Heart left ventricle (tissue), 16 donors: Measurements from ENCODE around the gene KSR2. TPM values are rescaled to one million over a fixed set of nuclear protein-coding genes. Genes with fewer than 3 reads are reported as not detected.

Experiments used
- ATAC-seq, 4 donors: fragments of 200-7000 bp; cut with Tn5 transposase; one replicate each; pipeline ENCODE4 v1.9.1; 2020 to 2022; ENCODE audit warnings: moderate library complexity in 4 of 4, mild to moderate bottlenecking in 3 of 4, moderate number of reproducible peaks in 1 of 4
- DNase-seq, 5 donors: peaks; one replicate each; pipeline ENCODE4 v3.0.0-alpha.2; 2020
- H3K27ac ChIP-seq, 12 donors: fragments of 200-600 bp; sonication (generic) in 4 of 12; one replicate each; pipeline versions ENCODE4 v1.5.0 to v1.8.0; 2016 to 2022; ENCODE audit warnings: mild to moderate bottlenecking in 2 of 12
- H3K27me3 ChIP-seq, 9 donors: fragments of 200-600 bp; sonication (generic) in 2 of 9; one replicate each; pipeline versions ENCODE4 v1.5.1 to v1.8.0; 2016 to 2022; ENCODE audit warnings: mild to moderate bottlenecking in 3 of 9
- H3K36me3 ChIP-seq, 9 donors: fragments of 200-600 bp; sonication (generic) in 2 of 9; one replicate each; pipeline versions ENCODE4 v1.5.0 to v1.8.0; 2018 to 2022; ENCODE audit warnings: mild to moderate bottlenecking in 2 of 9
- H3K4me1 ChIP-seq, 12 donors: fragments of 200-600 bp; sonication (generic) in 4 of 12; one replicate each; pipeline versions ENCODE4 v1.5.0 to v1.8.0; 2016 to 2022; ENCODE audit warnings: mild to moderate bottlenecking in 3 of 12
- H3K4me3 ChIP-seq, 12 donors: fragments of 200-600 bp; sonication (generic) in 4 of 12; one replicate each; pipeline versions ENCODE4 v1.5.0 to v1.8.0; 2017 to 2022; ENCODE audit warnings: mild to moderate bottlenecking in 9 of 12, moderate library complexity in 4 of 12
- H3K9me3 ChIP-seq, 12 donors: fragments of 200-600 bp; sonication (generic) in 4 of 12; one replicate each; pipeline versions ENCODE4 v1.5.0 to v1.8.0; 2016 to 2022; ENCODE audit warnings: mild to moderate bottlenecking in 1 of 12
- CTCF ChIP-seq, 12 donors: fragments of 200-600 bp; sonication (generic) in 4 of 12; IDR thresholded peaks; one replicate each; pipeline versions ENCODE4 v1.5.0 to v1.8.0; 2018 to 2022; ENCODE audit warnings: antibody characterized with exemption in 12 of 12, mild to moderate bottlenecking in 5 of 12
- POLR2A ChIP-seq, 2 donors: fragments of 450-650 bp; IDR thresholded peaks; one replicate each; pipeline ENCODE4 v1.6.1; 2017; ENCODE audit warnings: antibody characterized with exemption in 2 of 2, mild to moderate bottlenecking in 2 of 2, moderate library complexity in 2 of 2
- WGBS, 4 donors: extraction: QIAGEN DNeasy Blood & Tissue Kit in 2 of 4; methylation state at CpG; one replicate each; pipeline versions ENCODE4 v1.1.5 to v1.1.7; 2013 to 2018; 5-methylcytosine and 5-hydroxymethylcytosine counted together
- intact Hi-C, 10 donors: fragments of 100-400 bp; cut with DNase I; formaldehyde crosslinking; loops; one replicate each; pipeline versions ENCODE4 v1.11.1 to v1.14.2; 2022
- polyA plus RNA-seq, 2 donors: library from polyadenylated mRNA; stranded (reverse); fragments of 200-250 nt; gene quantifications; one replicate each; pipeline ENCODE4 v1.2.3, GENCODE V29; 2013
- total RNA-seq, 9 donors: library from RNA; depleted of rRNA in 2 of 9; stranded (reverse); fragments of >200 nt in 2 of 9; fragmentation: NEBNext Ultra II Directional in 3 of 9; extraction: Animal tissue kit (Norgen Biotek cat#: 25700) in 3 of 9; gene quantifications; one replicate each; pipeline versions ENCODE4 v1.1.0 to v1.2.4, GENCODE V29; 2016 to 2023
- donor health status: ischemic (EF 13 %, LVEDD 7.1; RV severe dilation, severe dysfunction).
- donor health status: healthy with polysubstance abuse.
- donor health status: DM: no; HTN: yes; CAD: no.
- donor health status: DM: no; HTN: no; CAD: no.
- donor health status: ischemic (EF 25% LVEDD 6.9; RV normal size, moderate dysfunction).
- donor health status: ischemic (EF 25% LVEDD 5.7; RV mildly dilated, moderate dysfunction).
- donor health status: healthy.
- donor health status: DM: yes; HTN: yes; CAD: no.
- donor health status: ischemic (EF 35%, LVEDD 5.7; RV mildly dilated, moderate dysfunction).
- donor health status: nonischemic (EF 11% LVEDD 7.7; RV severe dilation, severe dysfunction).
- donor health status: DM: yes; HTN: yes; CAD: no.
- donor health status: PGD.
- donor health status: ischemic (EF 29% LVEDD 5.4; RV normal size, mild dysfunction).
- donor health status: nonischemic (EF 23%, LVEDD 6.1; RV moderate dilation, normal function).

KSR2 gene
- total and polyA plus RNA-seq, 11 donors = under 0.01 to 0.02 (median 0.02) TPM; not detected in 8

- no peaks in the 10 kb centered on the region for H3K36me3 ChIP-seq
- TF ChIP-seq CTCF (IDR thresholded peaks at IDR 0.05) = no peak
- TF ChIP-seq POLR2A (IDR thresholded peaks at IDR 0.05) = no peak
Observed at GRCh38 chr12:117980616-117981015, 11.8 kb upstream of the KSR2 start.

GRCh38 chr12:117977373-117977772, 8.6 kb upstream of the KSR2 start:
- ATAC-seq (no peak), DNase-seq (no peak)
- Histone ChIP-seq H3K9me3 (peaks cover 0 to under 1% (median 0%) of the 10 kb centered on the region in 12 donors), H3K4me1 (no peaks in the 10 kb centered on the region), H3K4me3 (no peak overlapping the region), H3K36me3 (no peaks in the 10 kb centered on the region), H3K27ac (no peak overlapping the region), H3K27me3 (peaks cover 0 to 17% (median 0%) of the 10 kb centered on the region in 9 donors)
- WGBS, 4 donors = 94 to 98% (median 97%) methylated on average over 1 of the region's 1 CpG
- intact Hi-C loops = no loop called here
- TF ChIP-seq POLR2A (IDR thresholded peaks at IDR 0.05) (no peak), CTCF (IDR thresholded peaks at IDR 0.05) (no peak)

More at GRCh38 chr12:117980616-117981015, 11.8 kb upstream of the KSR2 start:
- peaks cover 0 to 17% (median 3%) of the 10 kb centered on the region in 9 donors for H3K27me3 ChIP-seq
- intact Hi-C loops = no loop called here
- H3K4me3 ChIP-seq = no peak overlapping the region
- WGBS, 4 donors = 83 to 95% (median 87%) methylated on average over 4 of the region's 4 CpGs
- H3K9me3 ChIP-seq = no peaks in the 10 kb centered on the region
- no peak for ATAC-seq
- no peaks in the 10 kb centered on the region for H3K4me1 ChIP-seq
- no peak for DNase-seq
- no peak overlapping the region for H3K27ac ChIP-seq

GRCh38 chr12:117975006-117975405, 6.2 kb upstream of the KSR2 start:
- Histone ChIP-seq H3K27ac (no peak overlapping the region), H3K36me3 (no peaks in the 10 kb centered on the region), H3K27me3 (peaks cover 0 to 17% (median 0%) of the 10 kb centered on the region in 9 donors), H3K4me1 (no peaks in the 10 kb centered on the region), H3K4me3 (no peak overlapping the region), H3K9me3 (peaks cover 0 to 22% (median 6%) of the 10 kb centered on the region in 12 donors)
- 76 to 94% (median 84%) methylated on average over 3 of the region's 3 CpGs for WGBS, 4 donors
- DNase-seq (no peak), ATAC-seq (no peak)
- intact Hi-C loops = no loop called here
- TF ChIP-seq POLR2A (IDR thresholded peaks at IDR 0.05) = no peak

- TF ChIP-seq CTCF (IDR thresholded peaks at IDR 0.05) (no peak), POLR2A (IDR thresholded peaks at IDR 0.05) (no peak)
- 69 to 83% (median 78%) methylated on average over 2 of the region's 2 CpGs for WGBS, 4 donors
- ATAC-seq (no peak), DNase-seq (no peak)
- peaks cover 0 to 22% (median 6%) of the 10 kb centered on the region in 12 donors for H3K9me3 ChIP-seq
- intact Hi-C loops = no loop called here
- H3K4me1 ChIP-seq = peaks cover 0 to 10% (median 0%) of the 10 kb centered on the region in 12 donors
- H3K4me3 ChIP-seq = no peak overlapping the region
- peaks cover 5 to 43% (median 24%) of the 10 kb centered on the region in 9 donors for H3K27me3 ChIP-seq
- no peaks in the 10 kb centered on the region for H3K36me3 ChIP-seq
- no peak overlapping the region for H3K27ac ChIP-seq
Observed at GRCh38 chr12:117972301-117972700, 3.5 kb upstream of the KSR2 start.

- no peak for ATAC-seq
- H3K27ac ChIP-seq = no peak overlapping the region
- TF ChIP-seq POLR2A (IDR thresholded peaks at IDR 0.05) = no peak
- peaks cover 0 to 22% (median 6%) of the 10 kb centered on the region in 12 donors for H3K9me3 ChIP-seq
- peaks cover 10 to 60% (median 38%) of the 10 kb centered on the region in 9 donors for H3K27me3 ChIP-seq
- no peak for DNase-seq
- H3K36me3 ChIP-seq = no peaks in the 10 kb centered on the region
- intact Hi-C loops = no loop called here
- H3K4me3 ChIP-seq = no peak overlapping the region
- 84 to 93% (median 89%) methylated on average over 4 of the region's 4 CpGs for WGBS, 4 donors
- H3K4me1 ChIP-seq = peaks cover 0 to 10% (median 0%) of the 10 kb centered on the region in 12 donors
Observed at GRCh38 chr12:117970334-117970733, 1.5 kb upstream of the KSR2 start.
